Measurements from ENCODE around the gene MAGOHB. TPM values are rescaled to one million over a fixed set of nuclear protein-coding genes. Genes with fewer than 3 reads are reported as not detected.

Gene MAGOHB
- total RNA-seq, 1 donor from 2014 or later = 88.6 TPM

- Mint-ChIP-seq H3K9me3 (peaks cover 2% of the 10 kb centered on the region), H3K4me1 (no peaks in the 10 kb centered on the region), H3K27me3 (peaks cover 21% of the 10 kb centered on the region), H3K27ac (no peak overlapping the region), H3K36me3 (ENCODE audit: low read depth) (no peaks in the 10 kb centered on the region), H3K4me3 (no peak overlapping the region)
- no peak for DNase-seq
- intact Hi-C loops (cut with micrococcal nuclease) = no loop called here
Observed at GRCh38 chr12:10558301-10558700, 55.1 kb downstream of the MAGOHB start.

DNA sequence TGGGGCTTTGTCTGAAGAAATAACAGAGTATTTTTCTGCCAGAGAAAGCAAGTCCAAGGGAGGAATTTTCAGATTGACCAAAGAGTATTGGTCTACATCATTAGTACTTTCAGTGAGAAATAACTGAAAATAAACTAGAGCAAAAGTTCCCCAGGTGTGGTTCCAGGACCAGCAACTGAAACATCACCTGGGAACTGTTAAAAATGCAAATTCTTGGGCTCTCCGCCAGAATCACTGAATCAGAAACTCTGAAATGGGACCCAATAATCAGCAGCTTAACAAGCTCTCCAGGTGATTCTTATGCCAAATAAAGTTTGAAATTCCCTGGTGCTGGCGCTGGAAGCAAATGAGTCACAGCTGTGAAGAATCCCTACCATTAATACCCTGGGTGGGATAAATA lies 55.6 kb downstream of the MAGOHB start:
- H3K36me3 Mint-ChIP-seq (ENCODE audit: low read depth) = no peaks in the 10 kb centered on the region
- intact Hi-C loops (cut with micrococcal nuclease) = no loop called here
- no peak overlapping the region for H3K4me3 Mint-ChIP-seq
- no peaks in the 10 kb centered on the region for H3K4me1 Mint-ChIP-seq
- DNase-seq = no peak
- peaks cover 18% of the 10 kb centered on the region for H3K27me3 Mint-ChIP-seq
- no peak overlapping the region for H3K27ac Mint-ChIP-seq
- H3K9me3 Mint-ChIP-seq = peaks cover 4% of the 10 kb centered on the region

- Mint-ChIP-seq H3K4me1 (no peaks in the 10 kb centered on the region), H3K4me3 (no peak overlapping the region), H3K27me3 (peaks cover 16% of the 10 kb centered on the region), H3K27ac (no peak overlapping the region), H3K36me3 (ENCODE audit: low read depth) (no peaks in the 10 kb centered on the region), H3K9me3 (peaks cover 4% of the 10 kb centered on the region)
- intact Hi-C loops (cut with micrococcal nuclease) = no loop called here
- no peak for DNase-seq
Observed at GRCh38 chr12:10557329-10557728, 56.1 kb downstream of the MAGOHB start.

DNA sequence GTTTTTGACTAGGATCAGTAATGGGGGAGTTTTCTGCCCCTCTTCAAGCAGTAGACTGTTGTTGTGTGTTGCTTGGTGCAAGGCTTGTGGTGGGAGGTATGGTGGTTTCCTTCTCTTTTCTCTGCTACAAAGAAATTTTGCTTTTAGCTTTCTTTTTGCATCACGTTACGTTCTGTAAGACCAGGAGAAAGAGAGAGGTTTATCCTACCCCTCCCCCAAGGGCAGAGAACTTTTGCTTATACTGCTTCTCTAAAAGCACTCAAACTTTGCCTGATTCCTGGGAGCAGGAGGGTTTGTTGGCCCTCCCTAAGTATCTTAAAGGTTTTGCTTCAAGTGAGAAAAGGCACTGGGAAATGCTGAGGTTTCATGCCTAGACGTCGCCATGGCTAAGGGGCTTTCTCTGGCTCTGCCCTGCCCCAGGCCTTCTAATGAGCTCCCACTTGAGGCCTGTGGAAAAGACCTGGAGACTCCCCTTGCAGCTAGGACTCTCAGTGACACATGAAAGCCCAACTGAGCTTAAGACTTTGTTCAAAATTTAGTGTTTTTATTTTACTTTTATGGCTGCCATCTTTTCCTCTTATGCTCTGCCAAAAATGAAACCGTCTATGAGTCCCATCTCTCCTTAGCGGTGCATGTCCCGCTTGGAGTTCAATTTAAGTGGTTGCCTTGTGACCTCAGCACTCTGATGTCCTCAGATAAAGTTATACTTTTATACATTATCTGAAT lies 58.5 kb downstream of the MAGOHB start:
- Mint-ChIP-seq H3K36me3 (ENCODE audit: low read depth) (no peaks in the 10 kb centered on the region), H3K9me3 (peaks cover 4% of the 10 kb centered on the region), H3K27me3 (peaks cover 16% of the 10 kb centered on the region), H3K27ac (no peak overlapping the region), H3K4me1 (no peaks in the 10 kb centered on the region), H3K4me3 (no peak overlapping the region)
- intact Hi-C loops (cut with micrococcal nuclease) = no loop called here
- no peak for DNase-seq

GRCh38 chr12:10554228-10554755 lies 59.1 kb downstream of the MAGOHB start:
- H3K4me1 Mint-ChIP-seq = no peaks in the 10 kb centered on the region
- no peaks in the 10 kb centered on the region for H3K36me3 Mint-ChIP-seq (ENCODE audit: low read depth)
- no peak for DNase-seq
- H3K9me3 Mint-ChIP-seq = peaks cover 4% of the 10 kb centered on the region
- no peak overlapping the region for H3K4me3 Mint-ChIP-seq
- intact Hi-C loops (cut with micrococcal nuclease) = no loop called here
- peaks cover 15% of the 10 kb centered on the region for H3K27me3 Mint-ChIP-seq
- no peak overlapping the region for H3K27ac Mint-ChIP-seq

Other genes starting within 250 kb of the MAGOHB start
- not detected in 2 replicates for gene KLRK1, start 223.6 kb downstream of the MAGOHB start, total RNA-seq
- not detected in 2 replicates for gene KLRC4, start 203.9 kb downstream of the MAGOHB start, total RNA-seq
- gene KLRC3, start 193.0 kb downstream of the MAGOHB start, total RNA-seq = not detected in 2 replicates
- gene KLRC2, start 177.6 kb downstream of the MAGOHB start, total RNA-seq = not detected in 2 replicates
- gene KLRC1, start 160.2 kb downstream of the MAGOHB start, total RNA-seq = not detected in 2 replicates
- 0.62 and 0.98 TPM in 2 replicates for gene EIF2S3B, start 107.7 kb downstream of the MAGOHB start, total RNA-seq
- not detected in 2 replicates for gene STYK1, start 60.4 kb upstream of the MAGOHB start, total RNA-seq
- gene YBX3, start 109.7 kb upstream of the MAGOHB start, total RNA-seq = 199 and 203 TPM in 2 replicates
- gene TAS2R7, start 189.0 kb upstream of the MAGOHB start, total RNA-seq = not detected in 2 replicates
- gene TAS2R8, start 193.7 kb upstream of the MAGOHB start, total RNA-seq = not detected in 2 replicates
- gene TAS2R9, start 196.6 kb upstream of the MAGOHB start, total RNA-seq = not detected in 2 replicates
- 0.26 TPM in 1 of 2 replicates, not detected in the other for gene TAS2R10, start 212.7 kb upstream of the MAGOHB start, total RNA-seq
- 0.62 and 2.0 TPM in 2 replicates for gene PRR4, start 235.9 kb upstream of the MAGOHB start, total RNA-seq

Data from activated CD4-positive, alpha-beta T cell treated with anti-CD3 and anti-CD28 coated beads, Interleukin-2, amount 10 ng/mL, durations not matched to agents 24 days and 14 days (primary cell).